COLO668 (cell line): ENCODE measurements around the gene TRAF3.
"Not testable (repeated sequence)": the region's sequence is repeated elsewhere in the genome, so short reads cannot be mapped to it uniquely, and the experiment has no call there.

Experiments
- DNase-seq: peaks from one replicate; lab custom pipeline; 2025; ENCODE audit not compliant: unreplicated experiment; lab: John Stamatoyannopoulos, UW

TRAF3 gene

DNA sequence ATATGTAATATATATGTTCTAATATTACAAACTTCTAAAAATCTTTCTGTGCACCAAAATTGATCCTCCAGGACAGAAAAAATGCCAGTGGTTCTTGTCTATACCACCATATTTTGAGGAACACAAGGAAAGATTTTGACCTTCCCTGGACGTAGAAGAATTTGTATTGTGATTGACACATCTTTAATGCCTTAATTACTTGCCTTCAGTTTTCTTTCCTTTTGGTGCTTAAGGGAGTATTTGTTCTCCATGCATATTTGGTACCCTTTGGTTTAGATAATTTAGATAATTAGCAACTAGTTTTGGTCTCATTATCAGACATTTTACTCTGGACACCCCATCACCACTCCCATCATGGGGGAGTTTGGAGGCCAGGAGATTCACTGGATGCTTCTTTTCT, 27.6 kb downstream of the TRAF3 start:
- DNase-seq, result no peak

DNA sequence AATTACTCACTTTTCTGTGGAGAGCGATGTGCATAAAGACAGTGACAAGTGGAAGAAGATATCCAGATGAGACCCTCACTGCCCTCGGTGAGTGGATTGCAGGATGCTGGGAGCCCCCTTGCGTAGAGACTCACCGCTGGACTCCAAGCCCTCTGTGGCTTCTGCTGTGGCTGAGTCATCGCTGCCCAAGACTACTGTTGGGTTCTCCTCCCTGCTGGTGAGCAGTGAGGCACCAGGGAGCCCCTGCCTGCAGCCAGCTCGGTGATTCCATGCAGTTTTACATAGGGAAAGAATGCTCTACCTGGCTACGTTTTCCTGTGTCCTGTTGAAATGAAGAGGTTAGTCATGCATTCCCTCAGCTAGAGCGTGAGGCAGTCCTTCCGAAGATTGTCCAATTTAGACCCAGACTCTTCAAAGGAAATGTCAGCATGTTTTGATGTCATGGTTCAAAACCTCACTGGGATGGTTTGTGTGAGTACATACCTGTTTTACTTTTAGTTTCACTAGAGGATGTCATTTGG, 28.2 kb downstream of the TRAF3 start:
- DNase-seq, result no peak

DNA sequence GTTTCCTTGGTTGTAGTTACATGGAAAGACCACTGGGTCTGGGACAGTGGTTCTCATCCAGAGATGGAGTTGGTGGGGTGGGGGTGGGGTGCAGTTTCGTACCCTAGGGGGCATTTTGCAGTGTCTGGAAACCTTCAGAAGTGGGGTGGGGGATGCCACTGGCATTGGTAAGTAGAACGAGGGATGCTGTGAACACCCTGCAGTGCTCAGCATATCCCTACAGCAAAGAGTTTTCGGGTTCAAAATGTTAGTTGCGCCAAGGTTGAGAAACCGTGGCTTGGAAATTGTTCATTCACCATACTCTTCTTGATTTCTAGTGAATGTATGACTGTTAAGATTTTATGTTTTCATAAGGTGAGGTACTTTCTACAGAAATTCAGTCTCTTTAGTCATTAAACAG, 28.7 kb downstream of the TRAF3 start:
- DNase-seq, result no peak

DNA sequence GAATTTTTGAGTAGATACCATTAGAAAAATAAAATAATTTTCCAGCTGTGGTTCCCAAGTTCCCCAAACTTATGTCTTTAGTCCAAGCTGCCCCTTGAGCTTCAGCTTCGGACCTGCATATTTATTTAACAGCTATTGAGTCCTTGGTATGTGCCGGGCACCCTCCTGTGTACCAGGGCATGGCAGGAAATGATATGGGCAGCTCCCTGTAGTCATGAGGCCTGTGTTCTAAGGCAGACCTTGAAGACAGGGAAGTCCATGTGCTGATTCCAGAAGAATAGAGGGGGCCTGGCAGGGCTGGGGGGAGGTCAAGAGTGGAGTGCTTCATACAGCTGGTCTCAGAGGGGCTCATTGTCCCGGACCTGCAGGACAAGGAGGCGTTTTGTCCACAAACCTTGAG, 29.2 kb downstream of the TRAF3 start:
- DNase-seq, result no peak

DNA sequence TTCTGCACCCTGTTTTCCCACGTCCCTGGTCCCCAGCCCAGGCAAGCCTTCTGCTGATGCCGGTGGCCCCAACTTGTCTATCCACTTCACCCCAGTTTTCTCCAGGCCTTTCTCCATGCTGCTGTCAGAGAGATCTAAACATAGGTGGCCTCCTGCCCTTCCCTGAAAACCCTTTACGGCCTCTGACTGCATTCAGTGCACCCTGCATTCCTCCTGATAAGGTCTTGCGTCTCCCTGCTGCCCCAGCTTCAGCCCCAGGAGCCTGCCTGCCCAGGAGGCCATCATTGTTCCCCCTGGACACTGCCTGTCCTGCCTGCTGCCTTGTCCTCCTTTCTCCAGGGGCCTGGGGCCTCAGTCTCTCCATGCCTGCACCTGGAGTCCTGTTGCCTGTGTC, 29.8 kb downstream of the TRAF3 start:
- DNase-seq, result no peak

DNA sequence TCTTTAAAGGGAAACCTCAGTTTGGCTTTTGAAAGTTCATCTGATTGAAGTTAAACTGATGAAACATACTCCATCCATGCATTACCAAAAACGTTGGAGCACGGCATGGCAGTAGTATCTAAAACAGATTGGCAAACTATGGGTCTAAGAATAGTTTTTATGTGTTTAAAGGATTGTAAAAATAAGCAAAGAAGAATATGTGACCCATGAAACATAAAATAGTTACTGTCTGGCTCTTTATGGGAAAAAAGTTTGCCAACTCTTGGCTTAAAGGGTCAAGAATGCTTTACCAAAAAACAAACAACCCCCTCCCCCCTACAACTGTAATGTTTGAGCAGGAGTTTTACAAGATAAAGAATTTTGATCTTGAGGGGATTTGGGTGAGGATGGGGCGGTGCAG, 32.6 kb downstream of the TRAF3 start:
- DNase-seq, result no peak

DNA sequence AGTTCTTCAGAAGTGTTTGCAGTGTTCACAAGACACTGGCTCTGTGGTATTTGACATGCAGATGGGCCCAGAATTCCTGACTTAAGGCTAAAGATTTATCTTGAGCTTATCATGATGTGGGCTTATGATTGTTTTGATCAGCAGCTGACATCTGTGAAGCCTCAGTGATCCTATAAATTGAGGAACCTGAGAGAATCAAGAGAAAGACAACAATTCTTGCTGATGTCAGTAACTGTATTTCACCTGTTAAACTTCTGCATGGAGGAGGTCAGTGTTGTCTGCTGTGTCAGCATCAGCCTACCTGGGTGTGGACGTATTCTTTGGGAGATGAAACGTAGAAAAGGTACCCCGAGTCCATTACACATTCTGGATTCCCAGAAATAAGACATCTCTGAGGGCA, 33.3 kb downstream of the TRAF3 start:
- no peak for DNase-seq

DNA sequence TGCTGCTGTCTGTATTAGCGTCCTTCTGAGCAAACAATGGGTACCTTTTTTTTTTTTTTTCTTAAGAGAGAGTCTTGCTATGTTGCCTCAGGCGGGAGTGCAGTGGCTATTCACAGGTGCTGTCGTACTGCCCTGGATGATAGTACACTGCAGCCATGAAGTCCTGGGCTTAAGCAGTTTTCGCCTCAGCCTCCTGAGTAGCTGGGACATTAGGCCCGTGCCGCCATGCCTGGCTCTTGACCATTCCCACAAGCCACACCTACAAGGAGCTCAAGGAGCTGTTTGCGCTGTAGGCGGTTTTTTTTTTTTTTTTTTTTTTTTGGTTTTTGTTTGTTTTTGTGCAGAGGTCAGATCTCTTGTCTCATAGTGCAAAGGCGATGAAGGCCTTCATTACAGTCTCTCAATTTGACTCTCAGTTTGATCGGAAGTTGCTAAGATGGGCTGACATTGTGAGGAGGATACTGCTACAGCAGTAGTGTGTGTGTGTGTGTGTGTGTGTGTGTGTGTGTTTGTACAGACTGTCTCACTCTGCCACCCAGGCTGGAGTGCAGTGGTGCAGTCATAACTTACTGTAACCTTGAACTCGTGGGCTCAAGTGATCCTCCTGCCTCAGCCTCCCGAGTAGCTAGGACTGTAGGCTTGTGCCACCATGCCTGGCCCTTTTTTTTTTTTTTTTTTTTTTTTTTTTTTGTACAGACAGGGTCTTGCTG, 34.2 kb downstream of the TRAF3 start:
- no peak for DNase-seq

DNA sequence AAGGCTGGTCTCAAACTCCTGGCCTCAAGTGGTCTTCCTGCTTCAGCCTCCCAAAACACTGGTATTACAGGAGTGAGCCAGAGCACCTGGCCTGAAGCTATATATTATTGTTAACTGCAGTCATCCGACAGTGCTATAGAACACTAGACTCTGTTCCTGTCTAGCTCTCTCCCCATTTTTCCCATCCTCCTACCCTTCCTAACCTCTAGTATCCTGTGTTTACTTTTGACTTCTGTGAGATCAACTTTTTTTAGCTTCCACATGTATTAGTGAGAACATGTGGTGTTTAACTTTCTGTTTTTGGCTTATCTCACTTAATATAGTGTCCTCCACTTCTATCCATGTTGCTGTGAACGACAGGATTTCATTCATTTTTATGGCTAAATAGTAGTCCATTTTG, 34.7 kb downstream of the TRAF3 start:
- DNase-seq, result no peak

DNA sequence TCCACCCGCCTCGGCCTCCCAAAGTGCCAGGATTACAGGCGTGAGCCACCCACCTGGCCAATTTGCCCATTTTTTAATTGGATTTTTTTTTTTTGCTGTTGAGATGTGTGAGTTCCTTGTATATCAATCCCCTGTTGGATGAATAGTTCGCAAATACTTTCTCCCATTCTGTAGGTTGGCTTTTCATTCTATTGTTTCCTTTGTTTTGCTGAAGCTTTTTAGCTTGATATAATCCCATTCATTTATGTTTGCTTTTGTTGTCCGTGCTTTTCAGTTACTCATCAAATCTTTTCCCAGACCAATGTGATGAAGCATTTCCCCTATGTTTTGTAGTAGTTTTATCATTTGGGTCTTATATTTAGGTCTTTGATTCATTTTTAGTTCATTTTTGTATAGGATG, 36.4 kb downstream of the TRAF3 start:
- DNase-seq, result no peak

DNA sequence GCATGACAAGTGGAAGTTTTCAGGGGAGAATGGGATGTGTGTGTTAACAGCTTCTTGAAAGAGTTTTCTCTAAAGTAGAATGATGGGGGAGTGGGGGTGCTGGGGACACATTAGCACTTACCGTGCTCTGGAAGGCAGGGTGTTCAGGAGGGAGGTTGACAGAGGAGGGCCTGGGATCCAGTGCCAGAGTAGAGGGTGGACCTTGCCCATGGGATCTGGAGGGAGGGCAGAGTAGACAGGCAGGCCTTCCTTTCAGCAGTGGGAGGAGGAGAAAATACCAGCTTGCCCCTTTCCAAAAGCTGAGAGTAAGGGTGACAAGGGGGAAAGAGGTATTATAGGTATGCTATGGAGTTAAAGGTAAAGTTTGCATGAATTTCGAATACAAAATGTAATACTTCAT, 40.1 kb downstream of the TRAF3 start:
- no peak for DNase-seq

DNA sequence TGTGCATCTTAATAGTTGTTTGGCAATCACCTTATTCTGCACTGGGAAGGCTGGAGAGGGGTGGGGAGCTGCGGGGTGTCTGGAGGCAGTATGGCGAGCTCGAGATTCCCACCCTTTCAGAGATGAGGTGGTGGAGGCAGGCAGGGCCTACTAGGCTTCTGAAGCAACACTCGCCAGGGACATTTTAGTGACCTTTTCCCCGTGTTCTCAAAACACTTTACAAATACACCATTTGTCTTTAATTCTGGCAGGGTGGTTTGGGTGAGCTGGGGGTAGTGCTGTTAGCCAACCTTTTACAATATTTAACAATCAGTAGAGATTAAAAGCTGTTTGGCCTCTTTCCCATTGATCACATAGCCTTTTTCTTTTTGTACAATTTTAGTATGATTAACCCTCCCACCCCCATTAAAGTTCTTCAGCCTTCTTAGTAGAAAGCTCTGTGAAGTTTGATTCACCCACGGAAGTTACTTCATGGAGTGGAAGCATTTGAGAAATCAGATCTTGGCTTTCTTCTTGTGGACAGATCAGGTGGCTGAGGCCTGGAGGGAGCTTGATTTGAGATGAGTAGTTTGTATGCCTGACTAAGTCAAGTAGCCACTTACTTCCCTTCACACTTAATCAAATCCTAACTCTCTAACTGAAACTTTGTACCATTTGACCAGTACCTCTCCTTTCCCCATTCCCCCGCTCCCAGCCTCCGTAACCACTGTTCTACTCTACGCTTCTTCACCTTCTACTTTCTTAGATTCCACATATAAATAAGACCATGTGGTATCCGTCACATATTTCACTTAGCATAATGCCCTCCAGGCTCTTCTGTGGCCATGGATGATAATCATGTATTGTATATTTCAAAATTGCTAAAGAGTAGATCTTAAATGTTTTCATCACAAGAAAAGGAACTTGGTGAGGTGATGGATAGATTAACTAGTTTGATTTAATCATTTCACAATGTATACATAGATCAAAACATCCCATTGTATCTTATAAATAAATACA, 41.0 kb downstream of the TRAF3 start:
- no peak for DNase-seq

DNA sequence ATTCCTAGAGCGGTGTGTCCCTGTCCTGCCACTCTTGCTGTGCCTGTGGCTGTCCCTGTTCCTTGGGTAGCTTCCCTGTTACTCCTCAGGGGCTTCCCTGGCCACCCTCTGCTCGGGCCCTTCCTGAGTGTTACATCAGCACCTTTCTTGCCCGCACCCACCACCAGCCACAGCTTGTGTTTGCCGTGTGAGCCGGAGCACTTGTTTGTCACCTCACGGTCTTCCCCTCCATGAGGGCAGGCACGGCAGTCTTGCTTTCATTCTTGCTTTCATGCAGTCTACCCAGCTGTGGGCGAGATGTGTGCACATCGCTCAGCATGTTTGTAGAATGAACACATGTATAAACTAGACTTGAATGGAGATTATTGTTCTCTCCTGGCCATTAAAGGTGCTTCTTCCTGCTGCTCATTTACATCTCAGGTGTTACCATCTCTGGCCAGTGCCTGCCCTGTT, 42.0 kb downstream of the TRAF3 start:
- DNase-seq, result peak; percentile 75

DNA sequence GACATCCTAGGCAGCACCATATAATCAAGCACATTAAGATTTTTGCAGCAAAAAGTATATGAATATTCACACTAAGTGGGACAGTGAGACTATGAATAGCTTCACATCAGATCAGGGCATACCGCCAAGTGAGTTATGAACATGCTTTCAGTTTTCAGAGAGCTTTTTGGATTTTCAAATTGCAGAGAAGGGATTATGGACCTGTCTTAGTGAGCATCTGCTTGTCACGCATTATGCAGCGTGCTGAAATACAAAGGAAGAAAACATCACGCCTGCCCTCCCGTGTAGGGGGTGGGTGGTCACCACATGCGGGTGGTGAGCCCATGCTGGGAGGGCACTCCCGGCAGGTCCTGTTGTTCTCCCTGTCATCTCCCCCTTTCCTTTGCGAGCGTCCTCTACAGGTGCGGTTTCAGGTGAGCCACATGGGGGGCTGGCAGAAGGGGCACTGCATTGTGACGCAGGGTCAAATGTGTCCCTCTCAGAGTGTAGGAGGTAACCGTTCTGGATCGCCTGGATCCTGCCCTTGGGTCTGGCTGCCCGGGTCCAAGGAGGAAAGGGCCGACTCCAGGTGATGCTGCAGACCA, 42.6 kb downstream of the TRAF3 start:
- DNase-seq, result no peak

DNA sequence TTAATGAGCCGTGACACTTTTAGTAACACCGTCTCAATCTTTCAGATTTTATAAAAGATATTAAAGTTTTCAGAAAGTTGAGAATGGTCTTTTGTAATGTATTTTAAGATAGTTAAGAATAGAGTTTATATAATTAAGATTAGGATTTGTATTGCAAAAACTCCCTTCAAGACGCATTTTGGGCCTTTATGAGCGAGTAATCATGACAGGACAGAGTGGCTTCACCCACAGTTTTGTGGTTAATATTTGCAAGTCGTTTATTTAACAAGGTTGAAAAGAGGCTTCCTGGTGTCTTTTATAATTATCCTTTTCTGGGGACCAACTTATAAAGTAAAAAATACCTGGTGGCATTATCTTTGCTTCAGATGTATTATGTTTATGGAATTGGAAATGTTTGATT, 44.0 kb downstream of the TRAF3 start:
- DNase-seq, result no peak

DNA sequence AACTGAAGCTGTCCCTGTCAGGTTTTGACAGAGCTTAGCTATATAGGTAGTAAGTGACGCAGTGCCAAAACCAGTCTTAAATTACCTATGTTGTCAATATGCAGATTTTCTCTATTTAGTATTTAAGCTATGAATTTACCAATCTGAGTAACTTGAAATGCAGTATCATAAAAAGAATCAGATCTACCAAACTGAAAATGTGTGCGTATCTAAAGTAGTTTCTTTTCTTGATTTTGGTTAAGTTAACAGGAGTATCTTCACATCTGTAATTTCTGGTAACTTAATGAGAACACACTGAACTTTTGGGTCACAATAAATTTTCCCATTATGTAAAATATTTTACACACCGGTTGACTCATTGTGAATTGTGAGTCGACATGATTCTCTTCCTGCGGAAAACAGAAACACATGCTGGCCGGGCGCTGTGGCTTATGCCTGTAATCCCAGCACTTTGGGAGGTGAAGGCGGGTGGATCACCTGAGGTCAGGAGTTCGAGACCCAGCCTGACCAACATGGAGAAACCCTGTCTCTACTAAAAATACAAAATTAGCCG, 45.1 kb downstream of the TRAF3 start:
- DNase-seq, result no peak

DNA sequence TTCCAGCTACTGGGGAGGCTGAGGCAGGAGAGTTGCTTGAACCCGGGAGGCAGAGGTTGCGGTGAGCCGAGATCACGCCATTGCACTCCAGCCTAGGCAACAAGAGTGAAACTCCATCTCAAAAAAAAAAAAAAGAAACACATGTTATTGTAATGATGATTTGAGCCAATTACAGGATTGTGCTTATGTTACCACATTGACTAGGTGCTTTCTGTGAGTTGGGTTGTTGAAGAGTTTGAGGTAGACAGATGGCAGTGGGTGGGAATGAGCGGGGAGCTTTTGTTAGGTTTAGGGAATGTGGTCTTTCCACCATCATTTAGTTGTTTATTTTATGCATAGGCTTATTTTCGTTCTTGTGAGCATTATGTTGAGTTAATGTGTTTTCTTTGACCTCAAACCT, 45.6 kb downstream of the TRAF3 start:
- not testable (repeated sequence) for DNase-seq

DNA sequence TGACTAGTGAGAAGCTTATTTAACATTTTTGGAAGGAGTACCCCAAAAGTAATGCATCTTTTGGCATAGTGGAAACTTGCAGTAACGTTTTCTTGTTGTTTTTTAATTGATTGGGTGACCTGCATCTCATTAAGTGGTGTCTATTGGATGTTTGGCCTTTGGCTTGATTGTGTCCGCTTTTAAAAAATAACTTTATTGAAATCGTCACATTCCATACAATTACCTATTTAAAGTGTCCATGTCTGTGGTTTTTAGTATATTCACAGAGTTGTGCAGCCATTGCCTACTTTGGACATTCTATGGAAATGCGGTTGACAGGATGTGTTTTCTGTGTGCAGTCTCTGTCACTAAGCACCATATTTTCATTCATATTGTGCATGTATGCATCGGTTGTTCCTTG, 46.3 kb downstream of the TRAF3 start:
- DNase-seq, result no peak

DNA sequence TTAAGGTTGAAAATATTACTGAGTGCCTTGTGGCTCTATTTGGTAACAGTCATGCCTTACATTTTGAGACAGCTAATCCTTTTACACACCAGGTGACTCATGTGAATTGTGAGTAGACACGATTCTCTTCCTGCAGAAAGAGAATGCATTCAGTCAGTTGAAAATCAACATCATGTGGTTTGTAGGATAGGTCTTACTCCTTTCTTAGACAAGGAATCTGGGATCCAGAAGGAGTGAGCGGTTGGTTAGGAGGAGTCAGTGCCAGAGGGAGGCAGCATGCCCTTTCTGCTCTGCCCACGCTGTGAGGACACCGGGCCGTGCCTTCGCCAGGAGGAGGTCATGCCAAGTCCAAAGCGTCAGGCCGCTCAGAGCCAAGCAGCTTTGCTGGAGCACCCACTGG, 47.6 kb downstream of the TRAF3 start:
- no peak for DNase-seq

DNA sequence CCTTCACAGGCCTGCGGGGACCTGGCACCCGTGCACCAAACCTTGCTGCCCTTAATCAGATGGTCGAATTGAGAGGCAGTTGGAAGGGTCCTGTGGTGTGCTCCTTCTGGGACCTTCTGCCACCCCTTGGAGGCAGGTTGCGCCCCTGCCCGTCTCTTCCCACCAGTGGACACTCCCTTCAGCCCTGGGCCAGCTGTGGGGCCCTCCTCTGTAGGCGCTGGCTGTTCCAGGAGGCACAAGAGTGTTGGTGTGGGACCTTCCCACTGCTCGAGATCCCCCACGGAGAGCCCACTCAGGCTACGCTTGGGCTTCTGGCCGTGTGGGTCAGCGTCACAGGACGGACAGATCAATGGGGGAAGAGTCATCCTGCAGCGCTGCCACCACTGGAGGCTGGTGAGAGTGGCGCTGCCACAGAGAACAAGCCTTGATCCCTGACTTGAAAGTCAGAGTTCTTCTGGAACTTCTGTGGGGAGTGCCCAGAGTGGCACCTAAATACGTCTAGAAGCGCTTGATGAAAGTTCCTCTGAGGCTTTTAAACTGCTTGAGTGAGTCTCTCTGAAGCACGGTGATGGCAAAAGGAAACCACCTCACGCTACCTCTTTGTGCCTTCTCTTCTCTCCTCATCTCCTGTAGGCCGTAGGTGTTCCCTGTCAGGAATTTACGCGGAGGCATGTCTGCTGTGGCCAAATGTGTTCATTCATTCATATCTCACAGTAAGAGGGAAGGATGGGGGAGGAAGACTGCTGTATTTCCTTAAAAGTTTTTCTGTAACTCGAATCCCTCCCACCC, 48.3 kb downstream of the TRAF3 start:
- DNase-seq, result no peak

DNA sequence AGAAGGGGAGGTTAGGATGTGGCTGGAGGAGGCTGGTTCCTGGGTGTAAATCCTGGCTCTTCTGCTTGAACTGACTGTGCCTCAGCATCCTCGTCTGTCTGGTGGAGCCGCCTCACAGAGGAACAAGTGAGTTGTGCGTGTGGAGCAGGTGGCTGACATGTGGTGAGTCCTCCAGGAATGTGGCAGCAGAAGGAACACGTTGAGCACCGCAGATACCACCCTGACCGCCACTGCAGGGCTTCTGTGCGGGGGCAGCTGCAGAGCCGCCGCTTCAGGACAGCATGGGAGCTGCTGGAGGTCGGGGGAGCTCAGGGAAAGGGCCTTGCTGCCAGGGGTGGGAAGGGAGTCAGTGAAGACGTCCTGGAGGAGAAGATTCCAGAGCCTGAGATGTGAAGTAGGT, 48.9 kb downstream of the TRAF3 start:
- no peak for DNase-seq
